GM21723 (cell line): ENCODE measurements around the gene RASSF3.

Source experiments
- ATAC-seq: cut with Tn5 transposase; IDR thresholded peaks from one replicate; pipeline ENCODE4 v1.9.1; 2021; ENCODE audit warnings: mild to moderate bottlenecking, moderate library complexity; ENCODE audit not compliant: unreplicated experiment

RASSF3 gene

DNA sequence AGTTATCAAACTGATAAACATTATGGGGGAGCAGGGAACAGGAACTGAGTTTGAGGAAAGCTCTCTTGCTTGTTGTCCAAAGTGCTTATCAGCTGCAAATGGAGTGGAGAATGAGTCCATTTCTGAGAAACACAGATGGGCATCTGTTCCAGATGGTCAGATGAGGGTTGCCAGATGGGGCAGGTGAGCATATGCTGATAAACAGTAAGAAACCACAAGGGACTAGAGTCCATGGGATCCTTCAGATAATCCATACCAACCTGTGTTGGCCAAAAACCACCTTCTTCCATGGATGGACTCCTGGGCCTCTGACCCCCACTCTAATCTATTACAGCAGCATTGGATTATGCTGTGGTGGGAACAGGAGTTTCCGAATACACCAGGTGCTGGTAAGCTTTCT, 110.6 kb downstream of the RASSF3 start:
- ATAC-seq: no peak

DNA sequence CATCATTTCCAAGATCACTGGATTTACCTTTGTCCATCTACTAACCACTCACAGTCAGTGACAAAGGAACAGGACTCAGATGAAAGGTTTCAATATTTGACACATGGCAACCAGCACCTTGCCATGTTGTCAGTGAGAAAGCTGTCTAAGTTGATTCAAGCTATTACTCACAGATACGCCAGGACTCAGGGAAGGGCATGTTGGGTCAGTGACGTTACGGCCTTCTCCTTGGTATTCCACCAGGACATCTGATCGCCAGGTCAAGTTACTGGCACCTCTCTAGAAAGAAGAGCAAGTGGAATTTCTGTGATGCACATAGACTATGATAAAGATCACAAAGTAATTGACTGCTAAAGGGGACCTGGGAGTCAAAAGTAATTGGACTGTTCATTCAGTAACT, 112.5 kb downstream of the RASSF3 start:
- ATAC-seq: no peak

DNA sequence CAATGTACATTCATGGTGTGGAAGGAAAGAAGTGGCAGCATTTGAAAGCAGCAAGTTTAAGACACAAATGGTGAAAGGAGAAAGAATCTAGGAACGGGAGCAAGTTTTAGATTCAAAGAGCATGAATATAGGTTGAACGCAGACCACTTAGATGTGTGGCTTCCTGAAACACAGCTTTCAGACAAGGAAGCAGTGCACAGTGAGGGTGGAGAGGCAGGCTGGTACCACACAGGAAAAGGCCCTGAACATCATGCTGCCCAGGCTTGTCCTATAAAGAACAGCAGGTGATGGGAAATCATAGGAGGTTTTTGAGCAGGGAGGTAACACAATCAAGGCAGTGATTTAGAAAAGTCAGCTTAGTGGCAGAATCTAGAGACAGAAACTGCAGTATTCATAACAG, 113.3 kb downstream of the RASSF3 start:
- no peak for ATAC-seq

DNA sequence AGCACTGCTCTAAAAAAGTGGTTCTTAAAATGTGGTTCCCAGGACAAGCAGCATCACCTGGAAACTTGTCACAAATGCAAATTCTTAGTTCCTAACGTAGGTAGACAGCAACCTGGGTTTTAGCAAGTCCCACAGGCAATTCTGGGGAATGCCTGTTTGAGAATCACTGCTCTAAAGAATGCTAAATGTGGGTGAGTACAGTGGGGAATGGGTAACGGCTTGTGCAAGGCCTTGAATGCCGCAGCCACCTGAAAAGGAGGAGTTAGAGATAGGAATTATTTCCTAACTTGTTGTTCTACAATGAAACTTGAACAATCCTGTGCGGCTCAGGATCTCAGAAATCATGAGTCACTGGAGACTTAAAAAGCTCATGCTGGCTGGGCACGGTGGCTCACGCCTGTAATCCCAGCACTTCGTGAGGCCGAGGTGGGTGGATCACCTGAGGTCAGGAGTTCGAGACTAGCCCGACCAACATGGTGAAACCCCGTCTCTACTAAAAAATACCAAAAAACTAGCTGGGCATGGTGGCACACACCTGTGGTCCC, 114.0 kb downstream of the RASSF3 start:
- no peak for ATAC-seq

DNA sequence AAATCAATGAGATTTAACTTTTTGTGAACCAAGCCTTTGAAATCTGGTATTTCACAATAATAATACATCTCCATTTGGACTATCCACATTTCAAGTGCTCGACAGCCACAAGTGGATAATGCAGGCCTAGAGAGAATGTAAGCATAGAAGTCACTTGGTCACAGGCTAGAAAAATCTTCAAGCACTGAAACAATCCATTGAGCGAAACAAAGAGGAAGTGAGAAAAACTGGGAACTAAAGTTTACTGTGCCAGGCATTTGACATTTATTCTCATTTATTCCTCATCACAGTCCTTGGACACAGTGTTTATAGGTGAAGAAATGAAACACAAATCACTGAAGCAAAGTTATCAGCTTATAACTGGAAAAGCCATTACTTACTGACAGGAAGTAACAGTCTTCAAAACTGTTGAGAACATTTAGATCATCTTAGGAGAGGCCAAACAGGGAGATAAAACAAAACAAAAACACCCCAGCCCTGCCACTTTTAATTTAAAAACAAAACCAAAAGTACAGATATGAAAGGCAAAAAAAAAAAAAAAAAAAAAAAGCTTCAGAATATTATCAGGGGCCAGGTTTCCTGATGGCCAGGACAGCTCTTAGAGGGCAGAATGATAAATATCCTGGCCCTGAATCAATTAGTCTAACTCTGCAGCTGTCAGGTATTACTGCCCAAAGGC, 119.8 kb downstream of the RASSF3 start:
- ATAC-seq: peak; percentile 54

DNA sequence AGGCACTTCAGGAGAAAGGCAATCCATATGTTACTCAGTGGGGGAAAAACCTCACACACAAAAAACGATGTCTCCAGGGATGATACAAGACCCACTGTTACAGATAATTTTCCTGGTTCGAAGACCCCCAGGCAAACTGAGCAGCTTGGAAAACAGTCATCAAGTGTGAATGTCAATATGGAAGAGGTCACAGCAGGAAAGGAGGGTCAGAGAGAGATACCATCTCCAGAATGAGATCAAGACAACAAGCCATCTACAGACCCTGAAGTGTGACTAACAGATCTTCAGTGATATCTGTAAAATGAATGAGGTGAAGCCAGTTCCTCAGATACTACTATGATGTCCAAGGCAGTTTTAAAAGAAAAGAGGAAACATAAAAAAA, 120.3 kb downstream of the RASSF3 start:
- peak; percentile 17 for ATAC-seq

DNA sequence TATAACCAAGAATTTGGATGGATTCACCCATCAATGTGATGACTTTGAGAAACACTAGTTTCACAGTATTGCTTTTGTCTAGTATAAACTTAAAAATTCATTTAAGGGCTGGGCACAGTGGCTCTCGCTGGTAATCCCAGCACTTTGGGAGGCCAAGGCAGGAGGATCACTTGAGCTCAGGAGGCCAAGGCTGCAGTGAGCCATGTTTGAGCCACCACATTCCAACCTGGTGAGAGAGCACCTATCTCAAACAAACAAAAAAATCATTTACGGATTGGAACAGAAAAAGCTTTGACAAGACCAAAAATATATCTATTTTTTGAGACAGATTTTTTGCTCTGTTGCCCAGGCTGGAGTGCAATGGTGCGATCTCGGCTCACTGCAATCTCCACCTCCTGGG, 121.4 kb downstream of the RASSF3 start:
- ATAC-seq: no peak

DNA sequence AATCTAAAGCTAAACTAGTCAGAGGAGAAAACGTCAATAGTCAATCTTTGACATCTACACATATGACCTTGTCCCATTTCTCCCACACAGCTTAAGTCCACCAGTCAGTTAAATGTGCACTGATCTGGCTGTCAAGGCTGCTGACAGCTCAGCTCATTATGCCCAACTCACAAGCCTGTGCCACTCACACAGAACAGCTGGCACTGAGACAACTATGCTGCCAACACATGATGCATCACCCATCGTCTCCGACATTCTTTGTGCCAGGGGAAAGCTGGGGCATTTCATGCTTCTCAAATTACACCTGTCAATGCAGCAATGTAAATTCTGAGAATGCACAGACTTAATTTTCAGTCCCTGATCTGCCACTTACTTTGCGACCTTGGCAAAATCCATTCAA, 123.6 kb downstream of the RASSF3 start:
- no peak for ATAC-seq

DNA sequence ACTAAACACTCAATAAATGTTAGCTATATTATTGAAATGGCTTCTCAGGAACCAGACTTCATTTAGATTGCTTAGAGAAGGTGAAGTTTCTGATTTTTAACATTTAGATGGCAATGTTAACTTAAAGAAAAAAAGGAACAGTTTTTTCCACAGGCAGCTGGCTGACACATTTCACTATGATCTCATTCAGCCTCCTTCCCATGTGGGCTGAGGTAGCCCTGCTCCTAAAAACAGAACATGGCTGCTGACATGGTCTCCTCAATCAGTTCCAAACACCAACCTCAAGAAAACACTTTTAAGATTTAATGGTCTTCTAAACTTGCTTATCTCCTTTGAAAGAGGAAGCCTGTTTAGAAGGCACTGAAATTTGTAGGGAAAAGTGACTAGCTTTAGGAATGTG, 125.1 kb downstream of the RASSF3 start:
- no peak for ATAC-seq

DNA sequence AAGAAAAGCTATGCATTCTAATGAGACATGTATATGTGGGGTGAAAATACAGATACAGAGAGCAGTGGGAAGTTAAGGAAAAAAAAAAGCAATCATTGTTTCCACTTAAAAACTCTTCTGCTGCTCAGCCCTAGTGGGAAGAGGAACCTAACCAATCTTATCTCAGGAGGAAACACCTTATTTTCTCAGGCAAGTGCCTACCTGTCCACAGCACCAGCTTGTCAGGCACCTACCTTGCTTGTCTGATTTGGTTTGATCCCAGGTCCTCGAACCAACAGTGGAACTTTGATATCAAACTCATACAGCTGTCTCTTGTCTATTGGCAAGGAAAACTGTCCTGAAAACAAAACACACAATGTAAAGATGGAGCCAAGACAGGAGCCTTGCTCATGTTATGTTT, 126.5 kb downstream of the RASSF3 start:
- no peak for ATAC-seq

DNA sequence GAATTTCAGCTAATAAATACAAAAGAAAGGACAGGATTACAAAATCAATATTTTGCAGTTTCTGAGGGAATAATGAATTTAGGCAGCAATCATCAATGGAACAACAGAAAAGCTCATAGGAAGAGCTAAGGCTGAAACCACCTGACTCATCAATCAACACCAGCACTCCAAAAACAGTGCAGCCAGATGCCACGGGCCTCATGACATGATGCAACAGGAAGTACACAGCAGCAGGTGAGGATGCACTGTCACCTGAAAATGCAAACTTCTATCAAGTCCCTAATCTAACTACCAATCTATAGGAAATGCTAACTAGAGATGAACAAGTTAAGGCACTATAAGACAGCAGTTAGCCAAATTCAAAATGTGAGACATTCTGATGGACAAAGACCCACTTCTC, 127.2 kb downstream of the RASSF3 start:
- ATAC-seq: no peak

DNA sequence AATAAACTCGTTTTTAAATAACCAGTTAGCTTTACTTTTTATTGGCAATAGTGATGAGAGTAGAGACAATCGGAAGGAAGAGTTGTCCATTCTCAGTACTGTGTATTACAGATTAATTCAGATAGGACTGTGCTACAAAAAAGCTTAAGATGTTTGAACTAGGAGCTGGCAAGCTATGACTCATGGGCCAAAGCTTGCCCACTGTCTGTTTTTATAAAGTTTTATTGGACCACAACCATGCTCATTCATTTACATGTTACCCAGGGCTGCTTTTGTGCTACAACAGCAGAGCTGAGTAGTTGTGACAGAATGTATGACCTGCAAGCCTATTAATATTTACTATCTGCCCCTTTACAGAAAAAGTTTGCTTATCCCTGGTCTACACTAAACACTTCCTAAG, 129.5 kb downstream of the RASSF3 start:
- no peak for ATAC-seq

DNA sequence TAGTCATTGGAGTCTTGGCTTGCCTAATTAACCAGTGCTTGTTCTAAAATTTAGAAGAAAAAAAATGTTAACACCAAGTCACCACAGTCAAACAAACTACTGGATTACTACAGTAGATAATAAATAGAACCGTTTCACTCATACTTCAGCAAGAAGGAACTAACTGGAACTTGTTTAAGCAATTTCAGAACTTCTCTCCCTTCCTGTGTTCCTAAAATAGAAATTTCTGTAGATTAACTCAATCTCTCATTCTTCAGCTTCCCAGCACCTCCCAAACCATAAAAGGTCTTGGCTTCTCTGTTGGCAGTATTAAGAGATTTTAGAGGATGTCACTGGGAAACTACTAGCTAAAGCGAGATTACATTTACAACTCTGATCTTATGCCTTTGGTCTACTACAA, 130.4 kb downstream of the RASSF3 start:
- no peak for ATAC-seq

DNA sequence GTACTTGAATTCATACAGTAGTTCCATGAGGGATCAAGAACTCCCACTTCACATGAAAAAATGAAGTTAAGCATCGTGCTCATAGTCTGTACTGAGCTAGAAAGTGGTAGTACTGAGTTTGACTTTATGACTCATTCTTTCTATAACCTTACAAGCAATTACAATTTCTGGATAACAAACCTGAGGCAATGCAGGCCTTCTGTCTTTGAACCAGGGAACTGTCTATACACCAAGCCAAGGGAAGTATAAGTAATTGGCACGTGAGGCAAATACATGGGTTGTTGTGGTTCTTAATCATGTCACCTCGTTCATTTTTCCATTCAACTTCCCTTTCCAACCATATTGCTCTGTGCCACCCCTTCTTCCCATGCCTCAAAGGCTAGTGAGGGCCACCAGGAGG, 132.1 kb downstream of the RASSF3 start:
- ATAC-seq: no peak

DNA sequence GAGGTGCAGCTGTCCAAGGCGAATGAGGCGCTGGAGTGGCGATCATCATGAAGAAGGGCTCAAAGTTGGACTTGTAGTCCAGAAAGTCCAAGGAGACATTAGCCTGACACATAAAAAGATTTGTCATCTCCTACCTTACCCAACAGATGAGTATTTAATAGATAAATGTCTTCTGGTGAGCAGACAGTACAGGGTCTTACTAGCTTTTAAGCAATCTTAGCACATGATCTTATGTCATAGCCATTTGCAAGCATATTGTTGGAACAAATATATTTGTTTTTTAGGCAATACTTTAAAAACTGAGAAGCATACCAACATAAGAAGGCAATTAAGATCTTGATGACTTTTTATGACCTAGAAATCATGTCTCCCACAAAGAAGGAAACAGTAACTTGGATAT, 132.9 kb downstream of the RASSF3 start:
- no peak for ATAC-seq

DNA sequence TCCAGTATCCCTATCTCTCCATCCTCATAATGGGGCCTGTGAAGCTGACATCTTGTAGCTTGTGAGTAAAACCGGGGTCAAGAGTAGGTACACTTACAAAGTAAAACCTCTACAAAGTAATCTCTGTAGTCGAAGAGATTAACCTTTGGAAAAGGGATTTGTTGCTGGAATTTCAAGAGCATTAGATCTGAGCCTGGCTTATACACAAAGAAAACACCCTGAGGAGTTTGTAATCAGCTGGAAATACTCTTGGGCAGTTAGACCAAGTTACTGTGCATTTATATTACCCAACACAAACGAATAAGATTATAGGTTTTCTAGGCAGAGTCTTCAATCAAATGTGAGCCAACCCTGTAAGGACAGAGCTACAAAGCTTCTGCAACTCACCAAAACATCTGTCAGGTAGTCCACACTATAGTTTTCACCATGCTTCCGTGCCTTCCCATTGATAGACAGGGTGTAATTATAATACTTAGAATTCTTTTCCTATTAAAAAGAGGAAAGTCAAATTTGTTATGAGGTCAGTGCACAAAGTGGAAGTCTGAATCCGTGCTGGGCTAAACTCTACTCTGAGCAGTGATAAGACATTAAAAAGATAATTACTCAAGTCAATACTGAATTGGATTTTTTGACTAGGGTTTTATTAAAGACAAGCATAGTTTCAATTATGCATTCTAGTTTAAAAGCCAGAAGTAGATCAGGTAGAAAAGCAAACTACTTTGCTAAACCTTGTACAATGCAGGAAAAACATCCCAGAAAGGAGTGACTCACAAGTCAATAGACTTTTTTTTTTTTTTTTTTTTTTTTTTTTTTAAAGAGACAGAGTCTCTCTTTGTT, 134.3 kb downstream of the RASSF3 start:
- no peak for ATAC-seq

DNA sequence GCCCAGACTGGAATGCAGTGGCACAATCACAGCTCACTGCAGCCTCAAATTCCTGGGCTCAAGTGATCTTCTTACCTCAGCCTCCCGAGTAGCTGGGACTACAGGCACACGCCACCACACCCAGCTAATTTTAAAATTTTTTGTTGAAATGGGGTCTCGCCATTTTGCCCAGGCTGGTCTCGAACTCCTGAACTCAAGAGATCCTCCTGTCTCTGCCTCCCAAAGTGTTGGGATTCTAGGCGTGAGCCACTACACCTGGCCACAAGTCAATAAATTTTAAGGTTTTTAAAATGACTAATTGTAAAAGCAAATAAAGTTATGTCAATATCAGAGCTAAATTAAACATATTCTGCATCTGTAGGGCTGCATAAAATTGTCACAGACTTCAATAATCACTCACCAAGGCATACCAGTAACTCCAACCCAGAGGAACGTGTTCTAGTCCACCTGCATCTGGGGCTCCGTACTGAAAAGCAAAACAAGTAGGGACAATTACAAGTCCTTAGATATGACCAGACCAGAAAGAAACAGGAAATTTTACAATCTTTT, 135.0 kb downstream of the RASSF3 start:
- no peak for ATAC-seq

DNA sequence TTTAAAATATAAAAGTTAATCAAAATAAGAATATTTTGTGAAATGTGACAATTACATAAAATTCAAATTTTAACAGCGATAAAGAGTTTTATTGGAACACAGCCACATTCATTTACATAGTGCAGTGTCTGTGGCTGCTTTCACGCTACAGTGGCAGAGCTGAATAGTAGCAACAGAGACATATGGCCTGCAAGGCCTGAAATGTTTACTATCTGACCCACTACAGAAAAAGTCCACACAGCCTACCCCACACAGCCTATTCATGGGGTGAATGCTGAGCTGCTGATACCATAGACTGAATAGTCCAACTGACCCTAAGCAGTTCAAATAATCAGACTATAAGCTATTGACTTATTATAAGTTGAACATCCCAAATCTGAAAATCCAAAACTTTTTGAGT, 135.7 kb downstream of the RASSF3 start:
- no peak for ATAC-seq

DNA sequence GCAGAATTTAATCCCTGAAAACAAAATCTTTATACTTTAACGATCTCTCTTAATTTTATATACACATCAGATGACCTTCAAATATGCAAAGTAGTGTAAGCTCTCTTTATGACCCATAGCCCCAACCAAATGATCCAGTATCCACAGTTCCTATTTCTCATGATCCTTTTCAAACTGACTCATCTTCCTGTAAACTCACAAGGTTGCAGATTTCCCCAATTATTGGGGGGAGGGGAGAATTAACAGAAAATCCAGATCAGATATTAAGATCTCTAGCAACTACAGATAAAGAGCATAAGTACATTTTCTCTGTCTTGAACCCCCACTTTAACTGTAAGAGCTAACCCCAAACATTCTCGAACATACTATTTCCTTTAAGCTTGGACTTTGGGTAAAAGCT, 136.4 kb downstream of the RASSF3 start:
- no peak for ATAC-seq
